Keratinocyte (primary cell): ENCODE measurements around the gene P3H1. TPM values are rescaled to one million over a fixed set of nuclear protein-coding genes. Genes with fewer than 3 reads are reported as not detected.
A peak's percentile ranks its signal among the peaks of the same experiment; 100 is the strongest.
"Not testable (repeated sequence)": the region's sequence is repeated elsewhere in the genome, so short reads cannot be mapped to it uniquely, and the experiment has no call there.

ENCODE experiments used
- DNase-seq: peaks from one replicate; pipeline ENCODE4 v3.0.0-alpha.2; 2011; ENCODE audit warnings: low read depth, missing footprints, low spot score
- FAIRE-seq: peaks from 2 replicates; lab custom pipeline; 2011; peaks lifted over from hg19 to GRCh38; lab: Jason Lieb, UNC
- H2AFZ ChIP-seq: 2 replicates; pipeline ENCODE4 v1.6.0; 2012; ENCODE audit warnings: low read length, control low read depth, inconsistent platforms; ENCODE audit not compliant: control insufficient read depth
- H3K27ac ChIP-seq: 2 replicates; pipeline ENCODE4 v1.5.1; 2011; ENCODE audit warnings: low read length; ENCODE audit not compliant: control insufficient read depth, insufficient read depth
- H3K27me3 ChIP-seq: 3 replicates; pipeline ENCODE4 v1.6.0; 2011; ENCODE audit warnings: low read length; ENCODE audit not compliant: control insufficient read depth, insufficient read depth; ENCODE audit errors: extremely low read depth
- H3K36me3 ChIP-seq, 2 experiments: 2 replicates in 1 of 2; 3 replicates in 1 of 2; pipeline ENCODE4 v1.5.1; 2011; ENCODE audit warnings: low read length in 2 of 2, mild to moderate bottlenecking in 1 of 2; ENCODE audit not compliant: control insufficient read depth in 2 of 2, insufficient read depth in 2 of 2; ENCODE audit errors: extremely low read depth in 1 of 2
- H3K4me1 ChIP-seq: 3 replicates; pipeline ENCODE4 v1.5.1; 2011; ENCODE audit warnings: low read length; ENCODE audit not compliant: control insufficient read depth, insufficient read depth; ENCODE audit errors: extremely low read depth
- H3K4me2 ChIP-seq: 3 replicates; pipeline ENCODE4 v1.6.0; 2011; ENCODE audit warnings: low read depth, low read length; ENCODE audit not compliant: control insufficient read depth, insufficient read depth; ENCODE audit errors: extremely low read depth
- H3K4me3 ChIP-seq, 3 experiments: fragments of 200-600 bp in 1 of 3; sonication (generic) in 1 of 3; 2 replicates in 2 of 3; 3 replicates in 1 of 3; pipeline ENCODE4 v1.5.1; 2011 to 2016; ENCODE audit warnings: low read length in 3 of 3, mild to moderate bottlenecking in 3 of 3, control low read depth in 2 of 3, inconsistent platforms in 1 of 3, low read depth in 1 of 3, mixed read lengths in 1 of 3, mixed run types in 1 of 3, moderate library complexity in 1 of 3; ENCODE audit not compliant: control insufficient read depth in 2 of 3, insufficient read depth in 2 of 3; ENCODE audit errors: extremely low read depth in 1 of 3
- H3K79me2 ChIP-seq: 2 replicates; pipeline ENCODE4 v1.6.0; 2012; ENCODE audit warnings: low read length; ENCODE audit not compliant: control insufficient read depth, insufficient read depth
- H3K9ac ChIP-seq: 3 replicates; pipeline ENCODE4 v1.6.0; 2011; ENCODE audit warnings: low read length; ENCODE audit not compliant: control insufficient read depth, insufficient read depth; ENCODE audit errors: extremely low read depth
- H3K9me1 ChIP-seq: 3 replicates; pipeline ENCODE4 v1.6.0; 2011; ENCODE audit warnings: low read length; ENCODE audit not compliant: control insufficient read depth, insufficient read depth; ENCODE audit errors: extremely low read depth
- H3K9me3 ChIP-seq: 2 replicates; pipeline ENCODE4 v1.5.1; 2012; ENCODE audit warnings: low read depth, low read length; ENCODE audit not compliant: control insufficient read depth
- H4K20me1 ChIP-seq: 3 replicates; pipeline ENCODE4 v1.6.0; 2011; ENCODE audit warnings: low read length; ENCODE audit not compliant: control insufficient read depth, insufficient read depth; ENCODE audit errors: extremely low read depth
- CTCF ChIP-seq, 3 experiments: IDR thresholded peaks in 1 of 3; conservative IDR thresholded peaks in 1 of 3; optimal IDR thresholded peaks in 1 of 3; 2 replicates in 2 of 3; 3 replicates in 1 of 3; pipeline versions ENCODE3 to v1.5.1; 2011; ENCODE audit warnings: low read length in 3 of 3, mild to moderate bottlenecking in 3 of 3, moderate library complexity in 2 of 3, control low read depth in 1 of 3, inconsistent platforms in 1 of 3; ENCODE audit not compliant: insufficient read depth in 2 of 3; ENCODE audit errors: extremely low read depth in 1 of 3
- EZH2 ChIP-seq: IDR thresholded peaks from one replicate; pipeline ENCODE4 v1.6.1; 2012; ENCODE audit warnings: inconsistent platforms, mild to moderate bottlenecking, low read length, moderate library complexity
- dilution Hi-C: fragments of 300-500 bp; cut with MboI; formaldehyde crosslinking; loops from one replicate; pipeline ENCODE4 v1.7.0; 2020; ENCODE audit warnings: low sequenced_read_pairs; ENCODE audit not compliant: extremely low pct_ligation_motif_present
- polyA minus RNA-seq, 3 experiments: library from RNA; depleted of rRNA, polyadenylated mRNA; stranded (reverse); fragments of >200 nt; gene quantifications; 1 replicate in 1 of 3; 2 replicates in 1 of 3; 3 replicates in 1 of 3; pipeline ENCODE4 v1.2.3, GENCODE V29; 2011
- polyA plus RNA-seq, 5 experiments: library from polyadenylated mRNA; depleted of rRNA in 3 of 5; stranded (reverse) in 3 of 5; stranded (forward) in 1 of 5; unstranded in 1 of 5; fragments of >200 nt; gene quantifications; 1 replicate in 1 of 5; 2 replicates in 3 of 5; 3 replicates in 1 of 5; pipeline versions ENCODE4 v1.2.1 to v1.2.3, GENCODE V29; 2011 to 2012; ENCODE audit warnings: missing spikeins in 2 of 5, low read depth in 1 of 5, low replicate concordance in 1 of 5

The P3H1 gene
- polyA plus RNA-seq (24.4 to 34.1 TPM (median 34.0 TPM) in 3 replicates), polyA minus RNA-seq (36.5 to 45.8 TPM (median 36.6 TPM) in 3 replicates)
- polyA plus RNA-seq (2011; ENCODE audit: low read depth): 5.4 TPM
- polyA plus RNA-seq (2011; cell fraction: cytosol; rRNA removed): 11.8 and 17.2 TPM in 2 replicates
- 72.1 and 80.9 TPM in 2 replicates for polyA plus RNA-seq (2011; cell fraction: nucleus; rRNA removed)
- polyA plus RNA-seq (2012; ENCODE audit: low replicate concordance): 8.7 and 25.3 TPM in 2 replicates
- 48.2 TPM for polyA minus RNA-seq (2011; cell fraction: cytosol; rRNA and poly(A)+ RNA removed)
- polyA minus RNA-seq (2011; cell fraction: nucleus; rRNA and poly(A)+ RNA removed): 53.0 and 59.9 TPM in 2 replicates

GRCh38 chr1:42766741-42767509 is at the start of gene P3H1, which contains the start of gene C1orf50:
Gene P3H1 (minus strand): TSS chr1:42767028. CDS start chr1:42766971, 57 bp downstream.
Gene C1orf50 (plus strand): TSS chr1:42767249. CDS start chr1:42767312, 63 bp downstream.
- peaks cover 48% of the 10 kb centered on the region for H3K79me2 ChIP-seq
- peaks cover 0 to 3% of the 10 kb centered on the region in 2 experiments for H3K36me3 ChIP-seq
- no peaks in the 10 kb centered on the region for H4K20me1 ChIP-seq
- H3K9me3 ChIP-seq: no peaks in the 10 kb centered on the region
- peak within 1 kb of the TSS; percentile 96 for H3K4me2 ChIP-seq
- H3K4me3 ChIP-seq: peak within 1 kb of the TSS; percentile 74 to 93 (median 85)
- no peak for TF ChIP-seq CTCF (optimal IDR thresholded peaks at IDR 0.05 in 1 of 3, IDR thresholded peaks at IDR 0.05 in 1 of 3, conservative IDR thresholded peaks at IDR 0.05 in 1 of 3; ENCODE audit: extremely low read depth in 1 of 3, insufficient read depth in 2 of 3, low read length in 3 of 3)
- no peak for TF ChIP-seq EZH2
- no peaks in the 10 kb centered on the region for H3K27me3 ChIP-seq
- peak within 1 kb of the TSS; percentile 100 for H2AFZ ChIP-seq
- FAIRE-seq (peak; percentile 29), DNase-seq (peak; percentile 90)
- no peaks in the 10 kb centered on the region for H3K9me1 ChIP-seq
- peaks cover 12% of the 10 kb centered on the region for H3K4me1 ChIP-seq
- dilution Hi-C loops: no loop called here
- peak within 1 kb of the TSS; percentile 38 for H3K27ac ChIP-seq
- peak within 1 kb of the TSS; percentile 83 for H3K9ac ChIP-seq

GRCh38 chr1:42815941-42816584 is 49.2 kb upstream of the P3H1 start:
- Histone ChIP-seq H3K27me3 (no peaks in the 10 kb centered on the region), H3K36me3 (peaks cover 0 to 1% of the 10 kb centered on the region in 2 experiments), H3K27ac (peak overlapping the region; percentile 67), H3K9me3 (no peaks in the 10 kb centered on the region), H4K20me1 (no peaks in the 10 kb centered on the region), H3K4me3 (peak overlapping the region; percentile 51 to 75 (median 66)), H2AFZ (peak overlapping the region; percentile 69), H3K4me1 (peaks cover 13% of the 10 kb centered on the region), H3K4me2 (peak overlapping the region; percentile 95), H3K9ac (peak overlapping the region; percentile 94), H3K79me2 (no peaks in the 10 kb centered on the region), H3K9me1 (no peaks in the 10 kb centered on the region)
- no peak for TF ChIP-seq EZH2
- no peak for TF ChIP-seq CTCF (optimal IDR thresholded peaks at IDR 0.05 in 1 of 3, IDR thresholded peaks at IDR 0.05 in 1 of 3, conservative IDR thresholded peaks at IDR 0.05 in 1 of 3; ENCODE audit: extremely low read depth in 1 of 3, insufficient read depth in 2 of 3, low read length in 3 of 3)
- DNase-seq (no peak), FAIRE-seq (no peak)
- dilution Hi-C loops: no loop called here

- H3K79me2 ChIP-seq, H3K27ac ChIP-seq, H3K36me3 ChIP-seq, H3K4me3 ChIP-seq, H2AFZ ChIP-seq, H3K9me3 ChIP-seq, FAIRE-seq, DNase-seq, H3K9me1 ChIP-seq, H3K4me2 ChIP-seq, H4K20me1 ChIP-seq, H3K9ac ChIP-seq, H3K27me3 ChIP-seq, dilution Hi-C loops: not testable (repeated sequence)
- peaks cover 13% of the 10 kb centered on the region for H3K4me1 ChIP-seq
These were observed 48.0 kb upstream of the P3H1 start for GRCh38 chr1:42814815-42815214.
